ENCODE results near the gene PRPF40B.

GRCh38 chr12:49659753-49660152 is 36.4 kb downstream of the PRPF40B start:
- TF ChIP-seq POLR2A (IDR thresholded peaks at IDR 0.05; ENCODE audit: low read depth, low read length) (no peak), POLR2AphosphoS5 (IDR thresholded peaks at IDR 0.05; ENCODE audit: low read depth, low read length) (no peak), TAF1 (IDR thresholded peaks at IDR 0.05; ENCODE audit: low read depth, low read length) (no peak), SPI1 (IDR thresholded peaks at IDR 0.05; ENCODE audit: low read depth, low read length) (no peak), PAX5 (IDR thresholded peaks at IDR 0.05; ENCODE audit: insufficient read depth, low read length, severe bottlenecking) (no peak), POU2F2 (IDR thresholded peaks at IDR 0.05; ENCODE audit: low read depth, low read length) (no peak)

All from GM12891 (cell line).